ENCODE measurements around the gene ANK2.
A peak's percentile ranks its signal among the peaks of the same experiment; 100 is the strongest.

The ANK2 gene

GRCh38 chr4:113404167-113404571, 354.7 kb downstream of the ANK2 start:
- DNase-seq (no peak), ATAC-seq (no peak)
- H3K4me1 Mint-ChIP-seq, result no peaks in the 10 kb centered on the region
- H3K27ac Mint-ChIP-seq, result no peak overlapping the region
- H3K9me3 Mint-ChIP-seq, result peaks cover 0 to 5% of the 10 kb centered on the region in 2 donors
- no peak overlapping the region for H3K4me3 Mint-ChIP-seq
- H3K27me3 Mint-ChIP-seq, result peaks cover 7% of the 10 kb centered on the region

DNA sequence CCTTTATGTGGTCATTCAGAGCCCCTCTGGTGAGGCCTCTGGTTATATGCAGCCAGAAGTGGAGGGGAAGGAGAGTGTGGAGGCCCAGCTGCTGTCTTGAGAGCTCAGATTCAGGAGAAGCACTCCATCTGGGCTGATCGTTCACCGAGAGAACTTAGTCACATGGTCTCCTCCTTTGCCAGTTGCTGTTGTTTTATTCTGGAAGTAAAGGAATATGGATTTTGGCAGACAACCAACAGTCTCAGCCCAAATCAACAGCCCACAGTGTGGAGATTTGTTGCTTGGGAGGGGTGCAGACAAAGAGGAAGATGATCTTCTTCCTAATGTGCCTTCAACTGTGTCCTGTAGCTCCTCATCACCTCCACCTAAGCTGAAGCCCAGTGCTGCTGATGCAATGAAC, 355.4 kb downstream of the ANK2 start:
- no peaks in the 10 kb centered on the region for H3K4me1 Mint-ChIP-seq
- H3K4me3 Mint-ChIP-seq, result no peak overlapping the region
- peaks cover 0 to 5% of the 10 kb centered on the region in 2 donors for H3K9me3 Mint-ChIP-seq
- peaks cover 7% of the 10 kb centered on the region for H3K27me3 Mint-ChIP-seq
- no peak overlapping the region for H3K27ac Mint-ChIP-seq
- ATAC-seq, result no peak
- DNase-seq, result no peak

DNA sequence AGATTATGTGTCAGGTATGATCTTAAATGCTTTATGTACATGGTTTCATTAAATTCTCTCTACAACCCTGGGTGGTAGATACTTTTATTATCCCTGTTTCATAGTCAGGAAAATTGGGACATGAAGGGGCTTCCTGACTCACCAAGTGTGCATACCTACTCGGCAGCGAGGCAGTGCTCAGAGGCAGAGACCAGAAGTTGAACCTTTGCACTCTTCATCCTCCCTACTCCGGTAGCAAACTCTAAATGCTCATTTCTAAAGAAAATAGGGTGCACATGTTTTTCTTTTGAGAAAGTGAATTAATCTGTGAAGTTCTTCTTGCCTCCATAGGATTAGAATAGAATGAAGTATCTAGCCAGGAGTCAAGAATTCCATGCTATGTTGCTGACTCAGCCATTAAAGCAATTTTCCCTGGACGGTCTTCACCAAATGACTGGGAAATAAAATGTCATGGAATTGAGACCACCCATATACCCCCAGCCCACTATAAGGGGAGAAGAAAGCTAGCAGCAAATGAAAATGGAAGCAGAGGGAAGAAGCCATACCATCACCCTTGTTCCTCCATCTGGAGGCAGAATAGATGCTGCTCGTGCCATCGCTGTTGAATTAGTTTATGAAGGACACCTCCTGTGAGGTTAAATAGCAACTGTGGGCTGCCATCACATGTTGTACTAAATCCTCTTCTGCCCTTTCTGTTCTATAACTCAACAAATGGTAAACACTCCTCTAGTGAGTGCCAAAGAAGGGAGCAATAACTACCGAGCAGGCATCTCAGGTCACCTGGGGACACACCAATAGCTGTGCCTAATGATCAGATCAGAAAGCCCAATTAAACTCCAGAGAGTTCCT, 356.6 kb downstream of the ANK2 start:
- no peak for ATAC-seq
- Mint-ChIP-seq H3K4me3 (no peak overlapping the region), H3K27ac (no peak overlapping the region), H3K27me3 (peaks cover 7% of the 10 kb centered on the region), H3K9me3 (peaks cover 0 to 5% of the 10 kb centered on the region in 2 donors), H3K4me1 (peaks cover 6% of the 10 kb centered on the region)
- no peak for DNase-seq

DNA sequence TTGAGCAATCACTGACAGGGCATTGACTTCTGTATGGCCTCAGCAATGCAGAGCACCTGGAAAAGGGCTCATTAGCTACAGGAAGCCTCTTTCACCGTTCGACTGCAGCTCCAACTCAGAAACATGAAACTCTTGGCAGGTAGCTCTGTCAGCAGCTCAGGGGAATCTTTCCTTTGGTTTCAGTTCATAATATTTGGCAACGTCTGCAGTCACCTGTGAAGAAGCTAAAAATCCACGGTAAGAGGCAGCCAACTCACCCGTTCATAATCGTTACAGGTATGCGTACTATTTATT, 357.2 kb downstream of the ANK2 start:
- H3K4me1 Mint-ChIP-seq, result peaks cover 6% of the 10 kb centered on the region
- H3K27me3 Mint-ChIP-seq, result peaks cover 9% of the 10 kb centered on the region
- no peak overlapping the region for H3K27ac Mint-ChIP-seq
- ATAC-seq (no peak), DNase-seq (no peak)
- peaks cover 0 to under 1% of the 10 kb centered on the region in 2 donors for H3K9me3 Mint-ChIP-seq
- no peak overlapping the region for H3K4me3 Mint-ChIP-seq

DNA sequence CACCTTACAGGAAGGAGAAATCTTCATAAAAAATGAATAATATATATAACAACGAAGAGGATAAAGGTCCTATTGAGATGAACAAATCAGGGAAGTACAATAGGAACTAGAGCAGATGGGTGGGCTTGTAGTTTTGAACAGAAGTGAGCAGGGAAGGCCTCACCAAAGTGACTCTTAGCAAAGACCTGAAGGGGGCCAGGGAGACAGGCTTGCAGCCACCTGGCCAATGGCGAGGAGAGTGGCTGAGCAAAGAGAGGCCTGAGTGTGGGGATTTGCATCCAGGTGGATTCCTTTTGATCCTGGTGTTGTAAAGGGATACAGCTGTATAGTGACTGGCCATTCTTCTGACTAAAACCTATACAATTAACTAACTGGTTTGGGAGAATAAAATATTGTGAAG, 358.0 kb downstream of the ANK2 start:
- Mint-ChIP-seq H3K27me3 (peaks cover 8% of the 10 kb centered on the region), H3K9me3 (no peaks in the 10 kb centered on the region), H3K4me3 (no peak overlapping the region), H3K4me1 (peaks cover 6% of the 10 kb centered on the region), H3K27ac (no peak overlapping the region)
- DNase-seq, result no peak
- ATAC-seq, result no peak

DNA sequence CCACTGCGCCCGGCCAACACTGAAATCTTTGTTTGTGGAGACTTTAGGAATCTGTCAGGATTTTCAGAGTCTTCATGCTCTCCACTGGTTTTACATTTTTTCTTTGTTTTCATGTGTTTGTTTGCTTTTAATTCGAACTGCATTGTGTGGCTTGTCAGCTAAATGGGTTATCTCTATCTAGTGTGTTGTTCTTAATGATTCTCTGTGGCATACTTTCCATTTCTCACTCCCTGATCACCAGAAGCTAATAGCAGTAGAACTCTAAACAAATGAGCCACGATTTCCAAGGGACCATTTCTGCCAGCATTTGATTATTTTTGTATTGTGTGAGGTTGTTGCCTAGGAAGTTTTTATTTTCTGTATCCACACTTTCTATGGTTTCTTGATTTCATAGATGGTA, 359.7 kb downstream of the ANK2 start:
- Mint-ChIP-seq H3K27me3 (peaks cover 15% of the 10 kb centered on the region), H3K27ac (no peak overlapping the region), H3K9me3 (no peaks in the 10 kb centered on the region), H3K4me3 (no peak overlapping the region), H3K4me1 (peaks cover 6% of the 10 kb centered on the region)
- no peak for DNase-seq
- ATAC-seq, result no peak

DNA sequence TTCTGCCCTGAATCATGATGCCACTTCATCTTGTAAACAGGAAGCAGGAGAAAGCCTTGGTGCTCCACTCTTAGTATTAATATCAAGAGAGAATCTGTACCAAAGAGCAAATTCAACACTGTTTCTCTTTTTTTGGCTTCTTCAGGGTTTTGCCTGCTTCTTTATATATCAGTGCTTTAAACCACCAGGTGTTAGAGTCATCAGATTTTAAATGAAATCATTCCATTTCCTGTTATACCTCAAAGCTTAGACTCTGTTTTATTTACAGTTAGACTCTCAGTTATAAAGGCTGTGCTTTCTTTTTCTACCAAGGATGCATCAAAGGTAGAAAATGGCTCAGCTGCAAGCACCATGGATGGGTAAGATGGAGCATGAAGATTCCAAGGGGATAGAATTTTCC, 361.2 kb downstream of the ANK2 start:
- peaks cover 6% of the 10 kb centered on the region for H3K4me1 Mint-ChIP-seq
- H3K9me3 Mint-ChIP-seq, result no peaks in the 10 kb centered on the region
- no peak overlapping the region for H3K4me3 Mint-ChIP-seq

GRCh38 chr4:113411496-113411938, 362.1 kb downstream of the ANK2 start:
- ATAC-seq, result no peak
- Mint-ChIP-seq H3K9me3 (no peaks in the 10 kb centered on the region), H3K4me1 (peaks cover 6% of the 10 kb centered on the region), H3K4me3 (no peak overlapping the region), H3K27me3 (peaks cover 15% of the 10 kb centered on the region), H3K27ac (peak overlapping the region in 1 of 2 donors; percentile 27)
- no peak for DNase-seq

More for the DNA sequence above, 361.2 kb downstream of the ANK2 start:
- no peak for ATAC-seq
- no peak for DNase-seq
- no peak overlapping the region for H3K27ac Mint-ChIP-seq
- peaks cover 15% of the 10 kb centered on the region for H3K27me3 Mint-ChIP-seq

DNA sequence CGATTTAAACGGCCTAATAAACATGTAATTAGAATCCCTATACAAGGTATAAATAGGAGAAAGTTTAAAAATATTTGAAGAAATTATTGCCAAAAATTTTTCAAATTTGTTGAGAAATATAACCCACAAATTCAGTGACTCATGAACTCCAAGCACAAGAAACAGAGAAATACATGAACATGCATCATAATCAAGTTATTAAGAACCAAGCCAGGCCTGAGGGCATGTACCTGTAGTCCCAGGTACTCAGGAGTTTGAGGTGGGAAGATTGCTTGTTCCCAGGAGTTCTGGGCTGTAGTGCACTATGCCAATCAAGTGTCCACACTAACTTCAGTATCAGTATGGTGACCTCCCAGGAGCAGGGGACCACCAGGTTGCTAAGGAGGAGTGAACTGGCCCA, 370.2 kb downstream of the ANK2 start:
- Mint-ChIP-seq H3K27me3 (peaks cover 26% of the 10 kb centered on the region), H3K9me3 (peaks cover 16 to 24% of the 10 kb centered on the region in 2 donors), H3K4me1 (no peaks in the 10 kb centered on the region), H3K4me3 (no peak overlapping the region), H3K27ac (no peak overlapping the region)
- ATAC-seq (no peak), DNase-seq (no peak)

DNA sequence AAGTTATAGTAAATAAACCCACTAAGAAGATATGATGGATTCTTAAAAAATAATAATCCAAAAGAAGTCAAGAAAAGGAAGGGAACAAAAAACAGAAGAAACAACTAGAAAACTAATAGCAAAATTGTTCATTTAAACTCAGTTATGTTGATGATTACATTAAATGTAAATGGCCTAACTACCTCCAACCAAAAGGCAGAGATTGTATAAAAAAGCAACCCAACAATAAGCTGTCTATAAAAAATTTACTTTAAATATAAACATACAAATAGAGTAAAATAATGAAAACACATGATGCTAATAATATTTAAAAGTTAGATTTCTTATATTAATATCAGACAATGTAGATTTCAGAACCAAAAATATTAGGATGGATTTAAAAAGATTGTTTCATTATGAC, 371.5 kb downstream of the ANK2 start:
- Mint-ChIP-seq H3K4me3 (no peak overlapping the region), H3K9me3 (peaks cover 16 to 24% of the 10 kb centered on the region in 2 donors), H3K27ac (no peak overlapping the region), H3K4me1 (no peaks in the 10 kb centered on the region), H3K27me3 (peaks cover 26% of the 10 kb centered on the region)
- DNase-seq (no peak), ATAC-seq (no peak)

- H3K27me3 Mint-ChIP-seq, result peaks cover 10% of the 10 kb centered on the region
- H3K4me3 Mint-ChIP-seq, result no peak overlapping the region
- H3K4me1 Mint-ChIP-seq, result no peaks in the 10 kb centered on the region
- no peak overlapping the region for H3K27ac Mint-ChIP-seq
- DNase-seq (no peak), ATAC-seq (no peak)
- H3K9me3 Mint-ChIP-seq, result peaks cover 8 to 24% of the 10 kb centered on the region in 2 donors
Observed at GRCh38 chr4:113423631-113424030, 374.2 kb downstream of the ANK2 start.

DNA sequence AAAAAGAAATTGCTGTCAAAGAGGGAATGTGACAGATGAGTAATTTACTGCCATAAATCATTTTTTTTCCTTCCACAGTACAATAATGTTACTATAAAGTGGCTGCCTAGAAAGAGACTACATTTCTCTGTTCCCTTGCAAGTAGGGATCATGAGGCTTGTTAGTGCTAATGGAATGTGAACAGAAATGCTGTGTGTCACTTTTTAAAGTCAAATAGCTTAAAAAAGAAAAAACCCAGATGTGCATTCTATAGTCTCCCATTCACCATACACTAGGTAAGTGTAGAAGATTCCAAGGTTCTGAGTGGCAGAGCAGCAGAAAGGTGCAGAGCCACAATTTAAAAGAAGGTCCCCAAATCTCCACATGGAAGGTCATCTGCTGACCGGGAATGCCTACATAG, 383.7 kb downstream of the ANK2 start:
- Mint-ChIP-seq H3K4me3 (no peak overlapping the region), H3K27ac (no peak overlapping the region), H3K9me3 (peaks cover 8 to 10% of the 10 kb centered on the region in 2 donors), H3K4me1 (peaks cover 14% of the 10 kb centered on the region), H3K27me3 (peaks cover 16% of the 10 kb centered on the region)
- no peak for ATAC-seq
- DNase-seq, result no peak

All from stimulated activated naive CD8-positive, alpha-beta T cell treated with anti-CD3 and anti-CD28 coated beads, Interleukin-15, amount 100 ng/mL, for 72 hours (primary cell).